Neural cell (in vitro differentiated cells): ENCODE data around the gene CDH4.

Experiments
- EP300 ChIP-seq: fragments of 450-650 bp; conservative IDR thresholded peaks from 2 replicates; pipeline ENCODE4 v1.6.1; 2014; ENCODE audit warnings: antibody characterized with exemption, mild to moderate bottlenecking, moderate library complexity; ENCODE audit not compliant: poor library complexity, severe bottlenecking
- EZH2 ChIP-seq: fragments of 200-600, 300-800 bp; shearing (Covaris generic), sonication (generic); IDR thresholded peaks from 2 replicates; pipeline ENCODE4 v1.6.1; 2014; ENCODE audit warnings: antibody characterized with exemption, low read length, borderline replicate concordance, mild to moderate bottlenecking; ENCODE audit not compliant: insufficient read depth, poor library complexity, severe bottlenecking
- MXI1 ChIP-seq: fragments of 450-650 bp; conservative IDR thresholded peaks from 2 replicates; pipeline ENCODE4 v1.6.1; 2014; ENCODE audit warnings: antibody characterized with exemption, mild to moderate bottlenecking; ENCODE audit not compliant: poor library complexity, severe bottlenecking
- POLR2AphosphoS5 ChIP-seq: IDR thresholded peaks from 2 replicates; pipeline ENCODE4 v1.6.1; 2012
- TAF1 ChIP-seq: IDR thresholded peaks from 2 replicates; pipeline ENCODE4 v1.6.1; 2012; ENCODE audit warnings: low read depth
- TF ChIP-seq, protein P1 (sequence below): fragments of 450-650 bp; IDR thresholded peaks from 2 replicates; pipeline ENCODE4 v1.5.1; 2014; ENCODE audit warnings: antibody characterized with exemption, mild to moderate bottlenecking, moderate library complexity; ENCODE audit not compliant: poor library complexity, severe bottlenecking

DNA sequence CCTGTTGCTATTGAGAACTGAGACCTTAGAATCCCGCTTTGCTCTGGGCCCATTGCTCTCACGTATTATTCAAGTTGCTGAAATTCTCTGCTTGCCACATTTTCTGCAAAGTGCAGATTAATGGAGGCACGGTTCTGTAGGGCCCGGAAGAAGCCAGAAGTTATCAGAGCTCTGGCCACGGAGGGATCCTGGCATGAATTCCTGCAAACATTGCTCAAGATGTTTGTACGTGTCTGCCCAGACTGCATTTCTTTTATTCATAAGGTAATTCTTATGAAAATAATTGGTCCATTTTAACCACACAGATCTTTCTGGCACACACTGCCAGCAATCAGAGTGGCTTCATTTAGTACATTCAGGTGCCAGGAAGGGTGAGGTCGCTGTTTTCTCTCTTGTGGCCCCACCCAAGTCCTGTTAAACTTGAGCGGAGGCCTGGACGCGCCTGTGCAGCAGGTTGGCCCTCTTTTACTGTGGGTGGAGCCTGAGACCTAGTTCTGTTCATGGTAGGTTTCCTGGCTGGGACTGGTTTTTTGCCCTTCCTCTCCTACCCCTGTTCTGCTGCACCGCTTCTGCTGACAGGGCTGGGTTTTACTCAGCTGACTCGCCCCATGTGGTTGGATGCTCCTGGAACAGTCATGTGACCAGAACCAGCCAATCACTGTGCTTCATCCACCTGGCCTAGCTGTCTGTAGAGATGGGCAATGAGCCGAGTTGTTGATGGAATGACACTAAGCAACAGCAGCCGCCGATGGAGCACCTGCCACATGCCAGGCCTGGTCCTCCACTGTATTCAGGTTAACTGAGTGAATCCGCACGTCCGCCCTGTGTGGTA lies 230.2 kb downstream of the CDH4 start:
- no peak for TF ChIP-seq EZH2
- TF ChIP-seq, protein P1, sequence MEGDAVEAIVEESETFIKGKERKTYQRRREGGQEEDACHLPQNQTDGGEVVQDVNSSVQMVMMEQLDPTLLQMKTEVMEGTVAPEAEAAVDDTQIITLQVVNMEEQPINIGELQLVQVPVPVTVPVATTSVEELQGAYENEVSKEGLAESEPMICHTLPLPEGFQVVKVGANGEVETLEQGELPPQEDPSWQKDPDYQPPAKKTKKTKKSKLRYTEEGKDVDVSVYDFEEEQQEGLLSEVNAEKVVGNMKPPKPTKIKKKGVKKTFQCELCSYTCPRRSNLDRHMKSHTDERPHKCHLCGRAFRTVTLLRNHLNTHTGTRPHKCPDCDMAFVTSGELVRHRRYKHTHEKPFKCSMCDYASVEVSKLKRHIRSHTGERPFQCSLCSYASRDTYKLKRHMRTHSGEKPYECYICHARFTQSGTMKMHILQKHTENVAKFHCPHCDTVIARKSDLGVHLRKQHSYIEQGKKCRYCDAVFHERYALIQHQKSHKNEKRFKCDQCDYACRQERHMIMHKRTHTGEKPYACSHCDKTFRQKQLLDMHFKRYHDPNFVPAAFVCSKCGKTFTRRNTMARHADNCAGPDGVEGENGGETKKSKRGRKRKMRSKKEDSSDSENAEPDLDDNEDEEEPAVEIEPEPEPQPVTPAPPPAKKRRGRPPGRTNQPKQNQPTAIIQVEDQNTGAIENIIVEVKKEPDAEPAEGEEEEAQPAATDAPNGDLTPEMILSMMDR: no peak
- TF ChIP-seq TAF1: no peak
- no peak for TF ChIP-seq MXI1
- no peak for TF ChIP-seq POLR2AphosphoS5
- no peak for TF ChIP-seq EP300
